Astrocyte (in vitro differentiated cells and primary cell): ENCODE data around the gene DGKI.

Experiments
- CTCF ChIP-seq: IDR thresholded peaks from 2 replicates; pipeline ENCODE4 v1.5.1; 2011; ENCODE audit warnings: low read depth, mild to moderate bottlenecking, inconsistent platforms, low read length, moderate library complexity; ENCODE audit not compliant: insufficient read depth
- EZH2 ChIP-seq: IDR thresholded peaks from 2 replicates; pipeline ENCODE4 v1.6.1; 2012; ENCODE audit warnings: mild to moderate bottlenecking, low read length, inconsistent platforms; ENCODE audit not compliant: insufficient read depth

GRCh38 chr7:137585591-137585990 lies 261.2 kb downstream of the DGKI start:
- TF ChIP-seq CTCF = no peak
- TF ChIP-seq EZH2 = no peak
